Trophoblast cell (in vitro differentiated cells and primary cell): ENCODE data around the gene TEPSIN.

Experiments used
- DNase-seq, 2 donors: peaks; one replicate each; pipeline ENCODE4 v3.0.0-alpha.2; 2016
- H2AFZ ChIP-seq: 2 replicates; pipeline ENCODE4 v1.6.1; 2013; ENCODE audit warnings: low read length, moderate library complexity, mild to moderate bottlenecking; ENCODE audit not compliant: insufficient read depth, poor library complexity
- H2AK5ac ChIP-seq: 2 replicates; pipeline ENCODE4 v1.6.1; 2013; ENCODE audit warnings: mild to moderate bottlenecking, low read length
- H2BK120ac ChIP-seq: 2 replicates; pipeline ENCODE4 v1.6.1; 2013; ENCODE audit warnings: low read length, mild to moderate bottlenecking, moderate library complexity; ENCODE audit not compliant: insufficient read depth, poor library complexity
- H2BK12ac ChIP-seq: 2 replicates; pipeline ENCODE4 v1.6.1; 2013; ENCODE audit warnings: mild to moderate bottlenecking, low read length, moderate library complexity
- H2BK5ac ChIP-seq: 2 replicates; pipeline ENCODE4 v1.6.1; 2013; ENCODE audit warnings: low read length, low read depth, moderate library complexity, mild to moderate bottlenecking; ENCODE audit not compliant: poor library complexity
- H3K14ac ChIP-seq: 2 replicates; pipeline ENCODE4 v1.6.1; 2013; ENCODE audit warnings: mild to moderate bottlenecking, low read length
- H3K18ac ChIP-seq: 2 replicates; pipeline ENCODE4 v1.6.1; 2013; ENCODE audit warnings: mild to moderate bottlenecking, low read length
- H3K23ac ChIP-seq: 2 replicates; pipeline ENCODE4 v1.6.1; 2013; ENCODE audit warnings: low read length
- H3K27ac ChIP-seq: 2 replicates; pipeline ENCODE4 v1.5.1; 2013; ENCODE audit warnings: low read depth, mild to moderate bottlenecking, inconsistent platforms, low read length, moderate library complexity
- H3K27me3 ChIP-seq: 2 replicates; pipeline ENCODE4 v1.6.1; 2013; ENCODE audit warnings: inconsistent platforms, mild to moderate bottlenecking, low read length, moderate library complexity; ENCODE audit not compliant: insufficient read depth
- H3K36me3 ChIP-seq, 2 experiments: 1 replicate in 1 of 2; 2 replicates in 1 of 2; pipeline ENCODE4 v1.6.1; 2013; ENCODE audit warnings: low read length in 2 of 2, mild to moderate bottlenecking in 2 of 2, moderate library complexity in 1 of 2; ENCODE audit not compliant: insufficient read depth in 2 of 2, control insufficient read depth in 1 of 2
- H3K4ac ChIP-seq: 2 replicates; pipeline ENCODE4 v1.6.1; 2013; ENCODE audit warnings: low read depth, mild to moderate bottlenecking, low read length, moderate library complexity
- H3K4me1 ChIP-seq, 2 experiments: 1 replicate in 1 of 2; 2 replicates in 1 of 2; pipeline ENCODE4 v1.6.1; 2013; ENCODE audit warnings: low read length in 2 of 2, mild to moderate bottlenecking in 2 of 2, moderate library complexity in 1 of 2; ENCODE audit not compliant: insufficient read depth in 2 of 2, control insufficient read depth in 1 of 2
- H3K4me2 ChIP-seq: 2 replicates; pipeline ENCODE4 v1.6.1; 2013; ENCODE audit warnings: inconsistent platforms, mild to moderate bottlenecking, low read length, moderate library complexity
- H3K4me3 ChIP-seq: 2 replicates; pipeline ENCODE4 v1.5.1; 2013; ENCODE audit warnings: mild to moderate bottlenecking, low read depth, low read length, inconsistent platforms
- H3K79me1 ChIP-seq: one replicate; pipeline ENCODE4 v1.6.1; 2013; ENCODE audit warnings: low read length
- H3K79me2 ChIP-seq: 2 replicates; pipeline ENCODE4 v1.6.1; 2013; ENCODE audit warnings: low read length, mild to moderate bottlenecking; ENCODE audit not compliant: control insufficient read depth, insufficient read depth, poor library complexity
- H3K9ac ChIP-seq: 2 replicates; pipeline ENCODE4 v1.6.1; 2013; ENCODE audit warnings: mild to moderate bottlenecking, low read length
- H3K9me3 ChIP-seq: 2 replicates; pipeline ENCODE4 v1.6.1; 2013; ENCODE audit warnings: low read depth, mild to moderate bottlenecking, control low read depth, inconsistent platforms, low read length; ENCODE audit not compliant: insufficient read depth
- H4K12ac ChIP-seq: 2 replicates; pipeline ENCODE4 v1.6.1; 2013; ENCODE audit warnings: low read depth, mild to moderate bottlenecking, low read length, moderate library complexity
- H4K8ac ChIP-seq: 2 replicates; pipeline ENCODE4 v1.6.1; 2013; ENCODE audit warnings: low read depth, mild to moderate bottlenecking, low read length, moderate library complexity
- H4K91ac ChIP-seq: one replicate; pipeline ENCODE4 v1.6.1; 2013; ENCODE audit warnings: low read depth, mild to moderate bottlenecking, low read length, moderate library complexity
- WGBS: extraction: QIAGEN DNeasy Blood & Tissue Kit; methylation state at CpG from one replicate; pipeline ENCODE4 v1.1.7; 2013; ENCODE audit warnings: missing lambda C conversion rate; ENCODE audit not compliant: insufficient read length, insufficient coverage; ENCODE audit errors: extremely low coverage; 5-methylcytosine and 5-hydroxymethylcytosine counted together

The TEPSIN gene

GRCh38 chr17:81233316-81233715 lies 5.5 kb downstream of the TEPSIN start:
- Histone ChIP-seq H3K4ac (no peak overlapping the region), H4K8ac (no peak overlapping the region), H3K9me3 (peaks cover 4% of the 10 kb centered on the region), H3K79me2 (no peaks in the 10 kb centered on the region), H3K36me3 (peaks cover 30 to 37% of the 10 kb centered on the region in 2 experiments), H2BK5ac (no peak overlapping the region), H3K27ac (no peak overlapping the region), H3K4me2 (no peak overlapping the region), H3K4me3 (no peak overlapping the region), H3K18ac (no peak overlapping the region), H2BK12ac (no peak overlapping the region), H4K91ac (no peak overlapping the region), H4K12ac (no peak overlapping the region), H3K14ac (no peak overlapping the region), H3K9ac (no peak overlapping the region), H3K4me1 (peaks cover 3 to 8% of the 10 kb centered on the region in 2 experiments), H2AFZ (no peak overlapping the region), H3K27me3 (no peaks in the 10 kb centered on the region), H2BK120ac (no peak overlapping the region), H2AK5ac (no peak overlapping the region), H3K79me1 (no peaks in the 10 kb centered on the region), H3K23ac (no peak overlapping the region)
- DNase-seq: no peak
- no CpG with 5 or more reads among the region's 17 CpGs for WGBS

GRCh38 chr17:81232616-81233241 lies 6.1 kb downstream of the TEPSIN start:
- H3K4me1 ChIP-seq: peaks cover 0 to 4% of the 10 kb centered on the region in 2 experiments

GRCh38 chr17:81231766-81232581 lies 6.9 kb downstream of the TEPSIN start:
- WGBS: no CpG with 5 or more reads among the region's 43 CpGs
- Histone ChIP-seq H3K14ac (no peak overlapping the region), H3K23ac (no peak overlapping the region), H4K91ac (no peak overlapping the region), H2BK120ac (no peak overlapping the region), H3K4me2 (no peak overlapping the region), H3K36me3 (peaks cover 30 to 37% of the 10 kb centered on the region in 2 experiments), H3K4ac (no peak overlapping the region), H2BK5ac (no peak overlapping the region), H3K18ac (no peak overlapping the region), H4K12ac (no peak overlapping the region), H2AK5ac (no peak overlapping the region), H3K9me3 (peaks cover 4% of the 10 kb centered on the region), H3K9ac (no peak overlapping the region), H2BK12ac (no peak overlapping the region), H3K4me1 (peaks cover 0 to 4% of the 10 kb centered on the region in 2 experiments), H4K8ac (no peak overlapping the region), H3K27me3 (no peaks in the 10 kb centered on the region), H3K4me3 (no peak overlapping the region), H3K79me2 (no peaks in the 10 kb centered on the region), H3K79me1 (no peaks in the 10 kb centered on the region), H3K27ac (no peak overlapping the region), H2AFZ (no peak overlapping the region)
- no peak for DNase-seq

More at GRCh38 chr17:81232616-81233241, 6.1 kb downstream of the TEPSIN start:
- no peak overlapping the region for H2BK5ac ChIP-seq
- H2AK5ac ChIP-seq: no peak overlapping the region
- no peaks in the 10 kb centered on the region for H3K27me3 ChIP-seq
- H3K23ac ChIP-seq: no peak overlapping the region
- H3K79me2 ChIP-seq: no peaks in the 10 kb centered on the region
- no peak overlapping the region for H4K91ac ChIP-seq
- H4K8ac ChIP-seq: no peak overlapping the region
- H3K4me3 ChIP-seq: no peak overlapping the region
- H3K18ac ChIP-seq: no peak overlapping the region
- H2BK12ac ChIP-seq: no peak overlapping the region
- H4K12ac ChIP-seq: no peak overlapping the region
- no peaks in the 10 kb centered on the region for H3K79me1 ChIP-seq
- peaks cover 30 to 37% of the 10 kb centered on the region in 2 experiments for H3K36me3 ChIP-seq
- DNase-seq: no peak
- H2BK120ac ChIP-seq: no peak overlapping the region
- no peak overlapping the region for H3K14ac ChIP-seq
- H3K9me3 ChIP-seq: peaks cover 4% of the 10 kb centered on the region
- H3K4me2 ChIP-seq: no peak overlapping the region
- H3K4ac ChIP-seq: no peak overlapping the region
- no peak overlapping the region for H3K27ac ChIP-seq
- no CpG with 5 or more reads among the region's 19 CpGs for WGBS
- no peak overlapping the region for H3K9ac ChIP-seq
- H2AFZ ChIP-seq: no peak overlapping the region

- Histone ChIP-seq H2BK5ac (no peak overlapping the region), H4K91ac (no peak overlapping the region), H3K18ac (no peak overlapping the region), H3K23ac (no peak overlapping the region), H3K4me1 (peaks cover 0 to 4% of the 10 kb centered on the region in 2 experiments), H3K4ac (no peak overlapping the region), H2BK120ac (no peak overlapping the region), H3K9ac (no peak overlapping the region), H3K36me3 (peaks cover 30 to 37% of the 10 kb centered on the region in 2 experiments), H4K8ac (no peak overlapping the region), H3K27me3 (no peaks in the 10 kb centered on the region), H3K4me2 (no peak overlapping the region), H3K27ac (no peak overlapping the region), H3K9me3 (peaks cover 4% of the 10 kb centered on the region), H3K14ac (no peak overlapping the region), H4K12ac (no peak overlapping the region), H2AK5ac (no peak overlapping the region), H3K79me2 (no peaks in the 10 kb centered on the region), H3K4me3 (no peak overlapping the region), H3K79me1 (no peaks in the 10 kb centered on the region), H2AFZ (no peak overlapping the region), H2BK12ac (no peak overlapping the region)
- DNase-seq: no peak
- no CpG with 5 or more reads among the region's 31 CpGs for WGBS
These were observed 7.7 kb downstream of the TEPSIN start for GRCh38 chr17:81231121-81231645.
